NCI-H446 (cell line): Measurements from ENCODE around the gene FIBP.
"Not testable (repeated sequence)": the region's sequence is repeated elsewhere in the genome, so short reads cannot be mapped to it uniquely, and the experiment has no call there.

Source experiments
- DNase-seq, 2 experiments: peaks; one replicate each; lab custom pipeline; 2025; lab: John Stamatoyannopoulos, UW

Gene FIBP

GRCh38 chr11:65859095-65859811, 29.0 kb downstream of the FIBP start:
- peak; percentile 99 for DNase-seq

GRCh38 chr11:65858681-65859087, 29.6 kb downstream of the FIBP start:
- no peak for DNase-seq

DNA sequence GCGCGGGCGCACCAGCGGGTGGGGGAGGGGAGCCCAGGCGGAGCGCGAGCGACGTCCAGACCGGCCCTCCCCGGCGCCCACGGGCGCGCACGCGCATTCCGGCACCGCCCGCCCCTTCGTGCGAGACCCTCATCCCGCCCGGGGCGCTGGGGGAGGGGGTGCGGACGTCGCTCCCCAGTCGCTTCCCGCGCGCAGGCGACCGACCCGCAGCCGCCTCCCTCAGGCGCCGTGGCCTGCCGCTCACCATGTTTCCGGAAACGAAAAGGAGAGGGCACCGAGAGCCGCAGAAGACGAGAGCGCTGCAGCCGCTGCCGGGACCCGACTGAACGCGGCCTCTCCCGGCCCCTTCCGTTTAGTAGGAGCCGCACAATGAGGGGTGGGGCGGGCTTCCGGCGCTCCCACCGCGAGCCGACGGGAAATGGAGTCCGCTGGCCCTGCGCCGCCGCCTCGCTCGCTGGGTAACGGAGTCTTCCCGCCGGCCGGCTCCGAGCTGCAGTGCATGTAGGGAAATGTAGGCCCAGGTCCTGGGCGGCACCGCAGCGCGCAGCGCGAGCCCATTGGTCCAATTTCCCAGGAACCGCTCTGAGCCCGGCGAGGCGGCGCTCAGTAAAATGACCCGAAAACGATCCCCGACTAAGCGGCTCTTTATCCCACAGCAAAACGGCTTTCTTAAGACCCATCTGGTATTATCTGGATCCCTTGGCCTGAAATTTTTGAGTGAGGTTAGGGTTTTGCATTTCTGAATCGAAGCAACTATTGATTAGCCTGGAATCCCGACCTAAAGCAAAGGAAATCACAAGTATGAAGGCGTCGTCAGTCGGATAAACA, 30.2 kb downstream of the FIBP start, which contains the start of gene CFL1:
Gene CFL1, minus strand, starts transcription at position 328 of the 828 bp plus-strand sequence. Its CDS starts 81 bp downstream, at position 247.
- peak; percentile 96 to 99 for DNase-seq

GRCh38 chr11:65857500-65857852, 30.8 kb downstream of the FIBP start:
- DNase-seq, result peak in 1 of 2 experiments; percentile 76

DNA sequence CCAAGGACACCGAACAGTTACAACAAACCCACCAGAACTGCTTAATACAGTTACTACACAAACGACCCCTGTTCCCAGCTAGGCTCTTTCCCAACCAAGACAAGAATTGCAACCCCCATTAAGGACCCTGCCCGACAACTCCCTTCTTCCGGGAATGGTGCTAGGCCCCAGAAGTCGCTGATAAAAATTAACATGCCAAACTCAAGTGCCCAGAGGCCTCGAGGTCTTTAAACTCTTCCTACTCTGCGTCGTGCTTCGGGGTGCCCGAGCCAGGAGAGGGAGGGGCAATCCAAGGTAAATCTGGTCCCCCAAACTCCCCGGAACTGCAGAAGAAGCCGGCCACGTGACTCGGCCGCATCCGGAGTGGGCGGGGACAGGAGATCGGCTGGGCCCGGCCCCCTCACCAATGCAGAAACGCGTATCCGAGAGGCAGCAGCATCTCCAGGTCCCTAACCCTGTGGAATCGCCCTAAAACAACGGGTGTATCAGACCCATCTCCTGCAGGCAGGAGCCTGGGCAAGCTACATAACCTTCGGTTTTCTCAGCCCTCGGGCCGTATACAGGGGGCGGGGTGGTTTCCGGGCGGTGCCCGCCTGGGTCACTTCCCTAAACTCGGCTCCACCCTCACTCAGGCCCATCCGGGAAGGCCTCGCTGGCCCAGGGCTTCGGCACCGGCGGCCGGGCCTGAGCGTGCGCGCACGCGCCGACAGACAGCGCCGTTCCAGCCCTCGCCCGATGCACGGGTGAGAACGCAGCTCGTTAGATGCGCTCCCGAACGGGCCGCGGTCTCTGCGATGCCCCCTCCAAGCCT, 31.4 kb downstream of the FIBP start:
- peak; percentile 39 to 70 for DNase-seq

DNA sequence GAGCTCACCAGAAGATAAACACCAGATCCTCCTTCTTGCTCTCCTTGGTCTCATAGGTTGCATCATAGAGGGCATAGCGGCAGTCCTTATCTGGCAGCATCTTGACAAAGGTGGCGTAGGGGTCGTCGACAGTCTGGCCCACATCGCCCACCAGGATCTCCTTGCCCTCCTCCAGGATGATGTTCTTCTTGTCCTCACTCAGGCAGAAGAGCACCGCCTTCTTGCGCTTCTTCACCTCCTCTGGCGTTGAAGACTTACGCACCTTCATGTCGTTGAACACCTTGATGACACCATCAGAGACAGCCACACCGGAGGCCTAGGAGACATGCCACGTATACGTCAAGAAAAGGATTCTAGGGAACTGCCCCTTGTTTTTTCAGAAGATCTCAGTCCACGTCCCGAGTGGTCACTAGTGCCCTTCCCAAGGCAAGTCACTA, 32.3 kb downstream of the FIBP start:
- no peak for DNase-seq

DNA sequence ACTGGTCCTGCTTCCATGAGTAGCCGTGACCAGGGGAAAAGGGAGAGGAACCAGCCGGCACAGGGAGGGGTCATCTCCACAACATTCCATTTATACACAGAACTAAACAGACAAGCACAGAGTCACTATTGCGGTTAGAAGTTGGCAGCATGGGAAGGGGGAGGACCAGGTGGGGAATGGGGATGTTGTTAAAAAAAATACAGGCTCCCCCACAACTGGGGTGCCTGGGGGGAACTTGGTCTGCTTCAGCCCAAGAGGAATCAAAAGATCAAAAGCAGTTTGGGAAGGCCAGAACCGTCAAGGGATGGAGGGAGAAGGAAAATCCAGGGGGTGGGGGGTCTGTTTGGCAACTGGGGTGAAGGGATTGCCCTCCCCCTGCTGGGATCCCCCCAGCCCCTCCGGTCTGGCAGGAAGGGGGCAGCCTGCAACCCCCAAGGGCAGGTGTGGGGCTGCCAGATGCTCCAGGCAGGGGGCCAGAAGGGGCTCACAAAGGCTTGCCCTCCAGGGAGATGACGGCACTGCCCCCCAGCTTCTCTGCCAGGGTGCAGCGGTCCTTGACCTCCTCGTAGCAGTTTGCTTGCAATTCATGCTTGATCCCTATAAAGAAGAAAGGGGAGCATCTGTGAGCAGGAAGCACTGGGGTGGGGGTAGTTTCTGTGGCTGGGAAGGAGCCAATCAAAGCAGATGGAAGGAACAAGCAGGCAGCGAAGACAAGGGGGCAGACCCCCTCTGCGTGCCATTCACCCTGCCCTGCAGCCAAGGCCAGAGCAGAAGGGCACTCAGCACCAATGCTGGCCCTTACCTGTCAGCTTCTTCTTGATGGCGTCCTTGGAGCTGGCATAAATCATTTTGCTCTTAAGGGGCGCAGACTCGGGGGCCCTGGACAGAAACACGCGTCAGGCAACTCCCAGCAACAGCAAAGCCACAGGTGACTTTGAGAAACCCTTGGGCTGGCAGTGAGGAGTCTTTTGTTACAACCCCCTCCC, 33.1 kb downstream of the FIBP start:
- DNase-seq, result no peak

- DNase-seq, result no peak
Observed at GRCh38 chr11:65854161-65854592, 34.1 kb downstream of the FIBP start.

DNA sequence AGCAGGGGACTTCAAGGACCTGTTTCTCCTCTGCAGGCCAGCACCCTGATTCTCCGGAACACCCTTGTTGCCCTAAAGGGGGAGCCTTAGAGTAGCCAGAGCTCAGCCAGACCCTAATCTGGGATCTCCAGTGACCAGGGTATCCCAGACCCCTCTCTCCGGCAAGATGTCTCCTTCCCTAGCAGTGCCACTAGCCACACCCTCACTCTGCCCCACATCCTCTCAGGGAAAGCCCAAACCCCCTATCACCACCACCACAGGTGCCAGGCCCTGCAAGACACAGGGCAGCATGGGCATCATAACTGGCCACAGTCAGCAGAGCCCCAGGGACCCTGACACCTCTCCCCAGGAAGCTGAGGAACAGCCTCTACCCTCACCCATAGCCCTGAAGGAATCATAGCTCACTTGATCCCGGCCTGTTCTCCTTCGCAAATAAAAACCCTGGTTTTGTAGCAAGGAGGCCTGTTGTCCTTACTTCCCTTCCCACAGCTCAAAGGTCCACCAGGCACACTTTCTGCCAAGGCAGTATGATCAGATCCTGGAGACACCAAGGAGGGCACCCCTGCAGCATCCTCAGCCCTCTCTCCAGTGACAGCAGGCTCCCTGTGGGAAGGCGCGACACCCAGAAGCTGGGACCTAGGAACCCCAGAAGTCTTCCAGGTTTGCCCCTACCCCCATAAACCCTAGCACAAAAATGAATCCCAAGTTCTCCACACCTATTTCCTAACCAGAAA, 34.9 kb downstream of the FIBP start:
- no peak for DNase-seq

GRCh38 chr11:65852508-65853245, 35.6 kb downstream of the FIBP start:
- DNase-seq, result no peak

DNA sequence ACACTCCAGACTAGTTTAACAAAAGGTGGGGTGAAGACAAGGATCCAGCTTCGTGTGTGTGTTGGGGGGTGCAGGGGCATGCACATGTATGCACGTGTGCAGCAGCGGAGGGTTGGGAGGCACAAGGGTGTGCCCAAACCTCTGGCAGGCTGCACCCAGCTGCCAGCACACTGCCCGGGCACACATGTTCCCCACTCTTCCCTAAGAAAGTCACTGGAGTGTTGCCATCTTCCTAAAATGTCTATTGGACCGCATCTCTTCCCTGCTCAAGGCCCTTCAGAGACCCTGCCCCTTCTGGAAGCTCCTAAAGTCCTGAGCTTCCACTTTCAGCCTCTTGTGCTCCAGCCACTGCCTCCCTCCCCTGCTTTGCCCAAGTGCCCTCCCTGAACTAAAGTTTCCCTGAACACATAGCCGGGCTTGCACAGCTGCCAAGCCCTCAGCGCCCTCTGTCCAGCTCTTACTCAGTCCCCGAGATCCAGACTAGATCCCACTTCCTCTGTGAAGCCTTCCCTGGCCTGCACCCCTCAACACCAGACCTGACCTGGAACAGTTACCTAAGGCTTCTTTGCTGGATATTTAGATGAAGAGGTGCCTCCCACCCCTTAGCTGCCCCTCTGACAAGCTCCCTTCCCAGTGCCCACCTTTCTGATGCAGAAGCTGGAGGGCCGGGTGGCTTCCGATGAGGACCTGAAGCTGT, 36.3 kb downstream of the FIBP start:
- no peak for DNase-seq

DNA sequence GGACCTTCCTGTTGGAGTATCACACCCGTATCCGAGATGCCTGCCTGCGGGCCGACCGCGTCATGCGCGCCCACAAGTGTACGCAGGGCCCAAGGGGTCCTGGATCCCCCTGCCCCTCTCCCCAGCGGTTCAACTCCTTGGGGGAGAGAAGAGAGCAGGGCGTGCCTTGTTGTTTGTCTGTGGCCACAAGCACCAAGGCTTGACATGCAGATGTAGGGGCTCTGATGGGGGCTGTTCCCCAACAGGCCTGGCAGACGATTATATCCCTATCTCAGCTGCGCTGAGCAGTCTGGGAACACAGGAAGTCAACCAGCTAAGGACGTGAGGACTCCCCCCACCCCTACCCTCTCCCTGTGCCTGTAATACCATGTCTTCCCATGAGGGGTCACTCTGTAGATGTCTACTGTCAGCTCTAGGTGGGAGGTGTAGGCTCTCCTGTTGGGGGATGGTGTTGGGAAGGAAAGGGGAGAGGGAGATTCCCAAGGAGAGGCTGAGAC, 37.1 kb downstream of the FIBP start:
- DNase-seq, result no peak

GRCh38 chr11:65850217-65851082, 37.8 kb downstream of the FIBP start:
- no peak for DNase-seq

DNA sequence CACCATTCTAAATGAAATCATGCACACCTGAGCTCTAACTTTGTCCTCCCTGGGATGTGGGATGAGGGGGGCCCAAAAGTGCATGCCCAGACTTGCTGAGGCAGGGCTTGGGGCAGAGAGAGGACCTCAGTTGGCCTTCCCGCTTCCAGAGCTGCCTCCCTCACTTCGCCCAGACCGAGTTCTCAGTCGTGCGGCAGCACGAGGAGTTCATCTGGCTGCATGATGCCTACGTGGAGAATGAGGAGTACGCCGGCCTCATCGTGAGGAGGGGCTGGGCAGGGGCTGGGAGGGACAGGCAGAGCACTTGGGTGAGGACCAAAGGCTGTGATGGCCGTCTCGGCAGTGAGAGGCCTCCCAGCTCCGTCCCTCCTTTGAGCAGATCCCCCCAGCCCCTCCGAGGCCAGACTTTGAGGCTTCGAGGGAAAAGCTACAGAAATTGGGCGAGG, 38.5 kb downstream of the FIBP start:
- no peak for DNase-seq

- DNase-seq, result no peak
Observed at GRCh38 chr11:65849366-65849765, 38.9 kb downstream of the FIBP start.

DNA sequence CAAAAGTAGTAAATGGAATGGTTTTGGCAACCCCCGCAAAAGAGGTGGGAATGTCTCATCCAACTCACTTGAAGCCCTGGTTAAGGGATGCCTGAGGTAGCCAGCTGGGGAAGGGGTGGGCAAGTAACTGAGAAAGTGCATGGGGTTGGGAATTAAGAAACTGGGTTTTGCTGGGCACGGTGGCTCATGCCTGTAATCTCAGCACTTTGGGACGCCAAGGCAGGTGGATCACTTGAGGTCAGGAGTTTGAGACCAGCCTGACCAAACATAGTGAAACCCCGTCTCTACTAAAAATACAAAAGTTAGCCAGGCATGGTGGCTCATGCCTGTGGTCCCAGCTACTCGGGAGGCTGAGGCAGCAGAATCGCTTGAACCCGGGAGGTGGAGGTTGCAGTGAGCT, 39.6 kb downstream of the FIBP start:
- DNase-seq, result not testable (repeated sequence)

GRCh38 chr11:65847746-65848145, 40.5 kb downstream of the FIBP start:
- DNase-seq, result no peak
